Measurements from ENCODE around the gene ALG1.
"Not testable (repeated sequence)": the region's sequence is repeated elsewhere in the genome, so short reads cannot be mapped to it uniquely, and the experiment has no call there.

The ALG1 gene

DNA sequence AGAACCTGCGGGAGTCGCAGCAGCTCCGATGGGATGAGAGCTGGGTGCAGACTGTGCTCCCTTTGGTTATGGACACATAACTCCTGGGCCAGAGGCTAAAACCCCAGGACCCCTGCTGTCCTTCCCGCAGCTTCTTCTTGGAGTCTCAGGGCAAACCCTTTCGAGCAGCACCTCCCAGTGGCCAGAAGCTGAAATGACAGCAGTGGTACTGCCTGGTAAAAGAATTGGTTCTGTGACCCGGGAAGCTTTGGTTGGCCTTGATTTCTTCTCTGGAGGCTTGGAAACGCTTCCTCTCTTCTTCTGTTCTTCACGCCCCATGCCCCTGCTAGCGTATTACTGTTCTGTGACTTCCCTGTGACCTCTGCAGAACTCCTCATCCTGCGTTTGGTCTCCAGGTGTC lies 13.2 kb downstream of the ALG1 start:
- not testable (repeated sequence) for H3K9me2 ChIP-seq (replicated peaks; ENCODE audit: insufficient read depth, low read length); H3K36me3 ChIP-seq (replicated peaks; ENCODE audit: insufficient read depth, low read length)
- DNase-seq: peak; percentile 45

GRCh38 chr16:5085716-5086115 lies 14.1 kb downstream of the ALG1 start:
- not testable (repeated sequence) for H3K27ac ChIP-seq (ENCODE audit: low read length); H2AFZ ChIP-seq (ENCODE audit: low read length); H3K9me3 ChIP-seq (replicated peaks; ENCODE audit: insufficient read depth, low read length); H3K36me3 ChIP-seq (replicated peaks; ENCODE audit: insufficient read depth, low read length); H3K4me1 ChIP-seq (ENCODE audit: low read length); H4K20me1 ChIP-seq (ENCODE audit: insufficient read depth, low read length); H3K4me3 ChIP-seq (ENCODE audit: low read length); H3K9me2 ChIP-seq (replicated peaks; ENCODE audit: insufficient read depth, low read length); H3K9ac ChIP-seq (ENCODE audit: low read length); DNase-seq; H3F3A ChIP-seq (ENCODE audit: insufficient read depth, low read length); H3K4me2 ChIP-seq (ENCODE audit: low read depth, low read length); H3K27me3 ChIP-seq (replicated peaks; ENCODE audit: insufficient read depth, low read length); H3K79me2 ChIP-seq (ENCODE audit: low read length)

More for the DNA sequence above, 13.2 kb downstream of the ALG1 start:
- not testable (repeated sequence) for H3K27ac ChIP-seq (ENCODE audit: low read length); H3K9ac ChIP-seq (ENCODE audit: low read length); H2AFZ ChIP-seq (ENCODE audit: low read length); H3K79me2 ChIP-seq (ENCODE audit: low read length); H3F3A ChIP-seq (ENCODE audit: insufficient read depth, low read length); H3K27me3 ChIP-seq (replicated peaks; ENCODE audit: insufficient read depth, low read length); H4K20me1 ChIP-seq (ENCODE audit: insufficient read depth, low read length); H3K4me1 ChIP-seq (ENCODE audit: low read length); H3K9me3 ChIP-seq (replicated peaks; ENCODE audit: insufficient read depth, low read length); H3K4me2 ChIP-seq (ENCODE audit: low read depth, low read length); H3K4me3 ChIP-seq (ENCODE audit: low read length)
- TF ChIP-seq, protein P1, sequence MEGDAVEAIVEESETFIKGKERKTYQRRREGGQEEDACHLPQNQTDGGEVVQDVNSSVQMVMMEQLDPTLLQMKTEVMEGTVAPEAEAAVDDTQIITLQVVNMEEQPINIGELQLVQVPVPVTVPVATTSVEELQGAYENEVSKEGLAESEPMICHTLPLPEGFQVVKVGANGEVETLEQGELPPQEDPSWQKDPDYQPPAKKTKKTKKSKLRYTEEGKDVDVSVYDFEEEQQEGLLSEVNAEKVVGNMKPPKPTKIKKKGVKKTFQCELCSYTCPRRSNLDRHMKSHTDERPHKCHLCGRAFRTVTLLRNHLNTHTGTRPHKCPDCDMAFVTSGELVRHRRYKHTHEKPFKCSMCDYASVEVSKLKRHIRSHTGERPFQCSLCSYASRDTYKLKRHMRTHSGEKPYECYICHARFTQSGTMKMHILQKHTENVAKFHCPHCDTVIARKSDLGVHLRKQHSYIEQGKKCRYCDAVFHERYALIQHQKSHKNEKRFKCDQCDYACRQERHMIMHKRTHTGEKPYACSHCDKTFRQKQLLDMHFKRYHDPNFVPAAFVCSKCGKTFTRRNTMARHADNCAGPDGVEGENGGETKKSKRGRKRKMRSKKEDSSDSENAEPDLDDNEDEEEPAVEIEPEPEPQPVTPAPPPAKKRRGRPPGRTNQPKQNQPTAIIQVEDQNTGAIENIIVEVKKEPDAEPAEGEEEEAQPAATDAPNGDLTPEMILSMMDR (IDR thresholded peaks at IDR 0.05; ENCODE audit: low read length): peak; percentile 51

GRCh38 chr16:5088086-5088790 lies 16.6 kb downstream of the ALG1 start:
- H3K27ac ChIP-seq (ENCODE audit: low read length); H3K9me2 ChIP-seq (replicated peaks; ENCODE audit: insufficient read depth, low read length); H3K27me3 ChIP-seq (replicated peaks; ENCODE audit: insufficient read depth, low read length); H3K9me3 ChIP-seq (replicated peaks; ENCODE audit: insufficient read depth, low read length); H3K36me3 ChIP-seq (replicated peaks; ENCODE audit: insufficient read depth, low read length); DNase-seq; H4K20me1 ChIP-seq (ENCODE audit: insufficient read depth, low read length); H2AFZ ChIP-seq (ENCODE audit: low read length); H3K4me1 ChIP-seq (ENCODE audit: low read length); H3K4me3 ChIP-seq (ENCODE audit: low read length); H3K79me2 ChIP-seq (ENCODE audit: low read length); H3K4me2 ChIP-seq (ENCODE audit: low read depth, low read length); H3F3A ChIP-seq (ENCODE audit: insufficient read depth, low read length); H3K9ac ChIP-seq (ENCODE audit: low read length): not testable (repeated sequence)

DNA sequence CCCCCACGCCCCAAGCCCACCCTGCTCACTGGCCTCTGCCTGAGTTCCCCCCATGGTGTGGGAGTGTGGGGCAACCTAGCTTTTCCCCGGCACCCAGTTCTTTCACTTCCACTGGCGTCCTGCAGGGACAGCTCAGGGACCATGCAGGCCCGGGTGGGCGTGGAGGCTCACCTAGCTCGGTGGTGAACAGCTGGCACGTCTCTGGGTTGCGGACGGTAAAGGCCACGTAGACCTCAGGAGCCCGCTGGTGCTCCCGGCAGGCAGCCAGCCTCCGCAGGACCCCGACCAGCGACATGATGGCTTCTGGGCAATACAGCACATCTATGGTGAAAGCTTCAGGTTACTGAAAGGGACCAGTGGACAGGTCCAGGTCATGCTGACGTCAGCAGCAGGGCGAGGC lies 17.3 kb downstream of the ALG1 start:
- not testable (repeated sequence) for H3K36me3 ChIP-seq (replicated peaks; ENCODE audit: insufficient read depth, low read length)

GRCh38 chr16:5089911-5090555 lies 18.4 kb downstream of the ALG1 start:
- H3K27me3 ChIP-seq (replicated peaks; ENCODE audit: insufficient read depth, low read length); H3F3A ChIP-seq (ENCODE audit: insufficient read depth, low read length); H3K4me1 ChIP-seq (ENCODE audit: low read length); H3K9me3 ChIP-seq (replicated peaks; ENCODE audit: insufficient read depth, low read length); H3K4me2 ChIP-seq (ENCODE audit: low read depth, low read length); H2AFZ ChIP-seq (ENCODE audit: low read length); H4K20me1 ChIP-seq (ENCODE audit: insufficient read depth, low read length); H3K4me3 ChIP-seq (ENCODE audit: low read length); H3K9ac ChIP-seq (ENCODE audit: low read length); H3K36me3 ChIP-seq (replicated peaks; ENCODE audit: insufficient read depth, low read length); H3K79me2 ChIP-seq (ENCODE audit: low read length); DNase-seq; H3K9me2 ChIP-seq (replicated peaks; ENCODE audit: insufficient read depth, low read length); H3K27ac ChIP-seq (ENCODE audit: low read length): not testable (repeated sequence)

More for the DNA sequence above, 17.3 kb downstream of the ALG1 start:
- not testable (repeated sequence) for H3K27ac ChIP-seq (ENCODE audit: low read length); H3K4me1 ChIP-seq (ENCODE audit: low read length); H3F3A ChIP-seq (ENCODE audit: insufficient read depth, low read length); H3K27me3 ChIP-seq (replicated peaks; ENCODE audit: insufficient read depth, low read length); H3K9me2 ChIP-seq (replicated peaks; ENCODE audit: insufficient read depth, low read length); H3K9ac ChIP-seq (ENCODE audit: low read length); H3K4me2 ChIP-seq (ENCODE audit: low read depth, low read length); H4K20me1 ChIP-seq (ENCODE audit: insufficient read depth, low read length); H2AFZ ChIP-seq (ENCODE audit: low read length); DNase-seq; H3K4me3 ChIP-seq (ENCODE audit: low read length); H3K79me2 ChIP-seq (ENCODE audit: low read length); H3K9me3 ChIP-seq (replicated peaks; ENCODE audit: insufficient read depth, low read length)

DNA sequence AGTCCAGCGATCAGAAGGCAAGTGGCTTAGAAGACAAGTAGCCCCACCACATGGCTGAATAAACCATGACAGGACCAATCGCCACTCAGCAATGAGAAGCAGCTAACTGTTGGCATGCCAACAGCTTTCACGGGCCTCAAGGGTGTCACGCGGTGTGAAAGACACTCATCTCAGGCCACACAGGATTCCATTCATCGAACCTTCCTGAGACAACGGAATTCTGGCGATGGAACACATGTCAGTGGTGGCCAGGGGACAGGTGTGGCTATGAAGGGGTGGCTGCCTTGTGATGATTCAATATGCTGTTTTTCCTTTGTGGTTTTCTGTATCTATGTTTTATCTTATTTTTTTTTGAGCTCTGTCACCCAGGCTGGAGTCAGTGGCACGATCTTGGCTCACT lies 18.9 kb downstream of the ALG1 start:
- not testable (repeated sequence) for H3K4me3 ChIP-seq (ENCODE audit: low read length); H3K4me2 ChIP-seq (ENCODE audit: low read depth, low read length)

DNA sequence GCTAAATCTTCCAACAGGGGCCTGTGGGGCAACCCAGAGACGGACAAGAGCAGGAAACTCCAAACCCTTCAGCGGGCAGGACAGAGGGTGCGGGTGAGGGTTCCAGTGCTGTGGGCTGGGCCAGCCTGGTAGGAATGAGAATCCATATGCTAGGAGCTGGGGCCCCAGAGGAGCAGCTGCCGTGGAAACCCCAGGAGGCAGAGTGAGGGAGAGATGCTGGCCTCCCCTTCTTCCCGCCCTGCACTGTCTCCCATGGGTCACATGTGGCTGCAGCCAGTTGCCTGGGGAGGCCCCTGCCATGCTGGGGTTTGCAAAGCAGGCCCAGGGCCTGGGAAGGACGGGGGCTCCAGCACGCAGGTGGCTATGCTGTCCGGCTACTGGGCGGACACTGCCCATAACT lies 21.4 kb downstream of the ALG1 start:
- H2AFZ ChIP-seq (ENCODE audit: low read length): not testable (repeated sequence)

More for the DNA sequence above, 18.9 kb downstream of the ALG1 start:
- not testable (repeated sequence) for H3K27me3 ChIP-seq (replicated peaks; ENCODE audit: insufficient read depth, low read length); H3K79me2 ChIP-seq (ENCODE audit: low read length); H3K9me2 ChIP-seq (replicated peaks; ENCODE audit: insufficient read depth, low read length); H2AFZ ChIP-seq (ENCODE audit: low read length); DNase-seq; H3K36me3 ChIP-seq (replicated peaks; ENCODE audit: insufficient read depth, low read length); H4K20me1 ChIP-seq (ENCODE audit: insufficient read depth, low read length); H3K27ac ChIP-seq (ENCODE audit: low read length); H3K9ac ChIP-seq (ENCODE audit: low read length); H3K9me3 ChIP-seq (replicated peaks; ENCODE audit: insufficient read depth, low read length)
- Histone ChIP-seq H3F3A (ENCODE audit: insufficient read depth, low read length) (peaks cover 14% of the 10 kb centered on the region), H3K4me1 (ENCODE audit: low read length) (peaks cover 12% of the 10 kb centered on the region)

More for the DNA sequence above, 21.4 kb downstream of the ALG1 start:
- not testable (repeated sequence) for H3K27me3 ChIP-seq (replicated peaks; ENCODE audit: insufficient read depth, low read length); H3K36me3 ChIP-seq (replicated peaks; ENCODE audit: insufficient read depth, low read length); DNase-seq; H3K9me2 ChIP-seq (replicated peaks; ENCODE audit: insufficient read depth, low read length); H3K79me2 ChIP-seq (ENCODE audit: low read length); H3K4me3 ChIP-seq (ENCODE audit: low read length); H3K4me2 ChIP-seq (ENCODE audit: low read depth, low read length); H3K27ac ChIP-seq (ENCODE audit: low read length); H3K9me3 ChIP-seq (replicated peaks; ENCODE audit: insufficient read depth, low read length); H3K9ac ChIP-seq (ENCODE audit: low read length); H4K20me1 ChIP-seq (ENCODE audit: insufficient read depth, low read length)
- Histone ChIP-seq H3F3A (ENCODE audit: insufficient read depth, low read length) (peaks cover 23% of the 10 kb centered on the region), H3K4me1 (ENCODE audit: low read length) (peaks cover 21% of the 10 kb centered on the region)
